Measurements from ENCODE around the gene PLA2G4B. TPM values are rescaled to one million over a fixed set of nuclear protein-coding genes. Genes with fewer than 3 reads are reported as not detected.

The PLA2G4B gene
- total RNA-seq, 1 experiment from 2014 or later = 3.7 TPM

- Histone ChIP-seq H3K56ac (ENCODE audit: insufficient read length, low read depth, low read length) (no peak overlapping the region), H3K9ac (ENCODE audit: extremely low read depth, insufficient read length, low read length) (no peak overlapping the region), H2AK5ac (ENCODE audit: insufficient read length, low read length) (no peak overlapping the region), H3K18ac (ENCODE audit: insufficient read length, low read depth, low read length) (no peak overlapping the region), H4K20me1 (ENCODE audit: control insufficient read depth, insufficient read depth, insufficient read length) (no peaks in the 10 kb centered on the region), H4K8ac (replicated peaks; ENCODE audit: insufficient read length, low read depth, low read length) (no peak overlapping the region), H3K4me1 (ENCODE audit: insufficient read depth, low read length) (no peaks in the 10 kb centered on the region), H3K23ac (ENCODE audit: insufficient read length, low read depth, low read length) (no peak overlapping the region), H4K5ac (ENCODE audit: insufficient read length, low read depth, low read length) (no peak overlapping the region), H3K23me2 (ENCODE audit: insufficient read length, low read depth, low read length, poor library complexity, severe bottlenecking) (peaks cover 10% of the 10 kb centered on the region), H2BK20ac (ENCODE audit: low read depth, low read length, poor library complexity, severe bottlenecking) (no peak overlapping the region), H2BK15ac (ENCODE audit: low read depth, low read length) (no peak overlapping the region), H2BK5ac (ENCODE audit: insufficient read length, low read length) (no peak overlapping the region), H2AFZ (ENCODE audit: low read length) (no peak overlapping the region), H3K79me1 (ENCODE audit: insufficient read depth, low read depth, low read length, poor library complexity, severe bottlenecking) (no peaks in the 10 kb centered on the region), H3K27me3 (ENCODE audit: insufficient read depth, low read length) (no peaks in the 10 kb centered on the region), H3T11ph (ENCODE audit: low read length) (no peak overlapping the region), H4K91ac (ENCODE audit: insufficient read length, low read depth, low read length) (no peak overlapping the region), H2BK120ac (ENCODE audit: low read depth, low read length, poor library complexity, severe bottlenecking) (no peak overlapping the region), H2BK12ac (ENCODE audit: insufficient read length, low read depth, low read length) (no peak overlapping the region), H3K14ac (ENCODE audit: insufficient read depth, low read length) (no peak overlapping the region), H3K27ac (ENCODE audit: insufficient read length, low read depth, low read length) (no peak overlapping the region), H3K4me2 (ENCODE audit: insufficient read depth, insufficient read length, low read length) (no peak overlapping the region), H3K9me3 (ENCODE audit: control insufficient read depth, low read depth, low read length) (no peaks in the 10 kb centered on the region), H3K4ac (ENCODE audit: low read depth, low read length) (no peak overlapping the region), H3K79me2 (ENCODE audit: insufficient read depth, low read length) (no peaks in the 10 kb centered on the region)
- TF ChIP-seq CTCF (conservative IDR thresholded peaks at IDR 0.05) = no peak
- WGBS (ENCODE audit: extremely low coverage, insufficient read length, low lambda C conversion rate) = no CpG with 5 or more reads among the region's 10 CpGs
- Mint-ChIP-seq H3K27me3 (ENCODE audit: low read depth) (no peaks in the 10 kb centered on the region), H3K9me3 (no peaks in the 10 kb centered on the region), H3K4me3 (no peak overlapping the region), H3K36me3 (ENCODE audit: insufficient read depth in 1 of 3, low read depth in 3 of 3) (peaks cover 3 to 7% (median 5%) of the 10 kb centered on the region in 3 experiments; a peak in 5 of 7 replicates), H3K27ac (no peak overlapping the region; a peak in 1 of 7 replicates), H3K4me1 (peaks cover 11 to 19% of the 10 kb centered on the region in 2 experiments)
- no peak for DNase-seq
Observed at GRCh38 chr15:41825145-41825544, 13.5 kb upstream of the PLA2G4B start.
